Stimulated activated CD8-positive, alpha-beta memory T cell treated with anti-CD3 and anti-CD28 coated beads, Interleukin-7, amount 100 ng/mL, for 1 hour (primary cell): ENCODE data around the gene ARRDC2.

ENCODE experiments used
- DNase-seq, 2 donors: peaks; one replicate each; pipeline ENCODE4 v3.0.0-alpha.2; 2020; ENCODE audit warnings: low read depth in 2 of 2

The ARRDC2 gene

DNA sequence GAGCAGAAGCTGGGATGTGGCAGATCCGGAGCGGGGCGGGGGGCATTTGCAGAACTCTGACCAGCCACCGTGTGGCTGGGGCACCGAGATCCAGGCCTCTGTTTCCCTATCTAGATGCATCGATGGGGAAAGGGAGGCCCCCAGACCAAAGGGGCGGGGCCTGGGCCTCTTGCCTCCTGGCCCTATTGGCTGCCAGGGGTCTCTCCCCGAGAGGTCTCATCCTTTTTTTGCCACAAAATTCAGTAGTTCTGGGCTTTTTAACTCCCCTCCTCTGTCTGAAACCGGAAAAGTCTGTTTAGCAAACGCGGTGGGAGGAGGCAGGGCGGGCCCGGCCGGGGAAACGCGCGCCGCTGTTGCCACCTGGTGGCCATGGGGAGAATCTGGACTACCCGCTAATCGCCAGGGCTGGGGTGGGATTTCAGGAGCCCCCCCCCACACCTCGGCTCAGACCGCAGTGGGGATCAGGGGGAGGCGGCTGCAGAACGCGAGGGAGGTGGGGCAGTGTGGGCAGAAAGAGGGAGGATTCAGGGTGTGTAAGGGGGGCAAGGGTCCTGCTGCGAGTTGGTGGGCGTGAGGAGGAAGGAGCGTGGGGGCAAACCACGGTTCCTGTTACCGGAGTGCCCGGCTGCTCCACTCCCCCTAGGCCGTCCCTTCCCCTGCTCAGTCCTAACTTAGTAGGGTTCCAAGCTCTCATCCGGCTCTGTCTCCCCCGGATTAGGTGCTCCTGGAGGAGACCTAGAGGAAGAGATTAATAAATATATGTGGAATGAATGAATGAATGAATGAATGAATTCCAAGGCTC lies 50.4 kb downstream of the ARRDC2 start:
- peak; percentile 54 to 66 for DNase-seq

DNA sequence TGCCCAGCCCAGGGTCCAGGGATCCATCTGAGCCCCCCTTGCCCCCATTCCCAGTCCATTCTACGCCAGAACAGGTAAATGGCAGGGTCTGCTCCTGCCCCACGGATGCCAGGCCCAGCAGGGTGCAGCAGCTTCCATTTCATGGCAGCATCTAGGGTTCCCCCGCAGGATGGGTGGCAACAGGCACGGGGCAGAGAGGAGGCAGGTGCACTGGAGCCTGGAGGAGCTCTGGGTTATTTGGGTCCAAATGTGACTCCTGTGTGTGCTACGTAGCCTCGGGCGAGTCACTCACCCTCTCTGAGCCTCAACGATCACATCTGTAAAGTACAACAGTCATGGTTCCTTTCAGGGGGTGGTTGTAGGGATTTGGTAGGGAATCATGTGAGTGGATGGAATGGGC lies 51.3 kb downstream of the ARRDC2 start:
- DNase-seq = no peak

DNA sequence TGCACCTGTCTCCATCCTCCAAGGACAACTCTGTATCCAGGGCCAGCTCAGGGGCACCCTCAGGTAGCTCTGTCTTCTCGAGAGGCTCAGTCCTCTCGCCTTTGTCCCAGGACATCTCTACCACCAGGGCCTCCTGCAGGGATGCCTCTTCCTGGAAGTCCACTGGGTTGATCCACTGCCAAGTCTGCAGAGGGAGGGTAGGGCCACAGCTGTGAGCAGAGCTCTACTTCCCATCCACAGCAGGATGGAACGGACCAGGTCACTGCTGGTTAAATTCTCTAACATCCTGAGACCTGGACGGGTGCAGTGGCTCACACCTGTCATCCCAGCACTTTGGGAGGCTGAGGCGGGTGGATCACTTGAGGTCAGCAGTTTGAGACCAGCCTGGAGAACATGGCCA lies 51.9 kb downstream of the ARRDC2 start:
- no peak for DNase-seq

DNA sequence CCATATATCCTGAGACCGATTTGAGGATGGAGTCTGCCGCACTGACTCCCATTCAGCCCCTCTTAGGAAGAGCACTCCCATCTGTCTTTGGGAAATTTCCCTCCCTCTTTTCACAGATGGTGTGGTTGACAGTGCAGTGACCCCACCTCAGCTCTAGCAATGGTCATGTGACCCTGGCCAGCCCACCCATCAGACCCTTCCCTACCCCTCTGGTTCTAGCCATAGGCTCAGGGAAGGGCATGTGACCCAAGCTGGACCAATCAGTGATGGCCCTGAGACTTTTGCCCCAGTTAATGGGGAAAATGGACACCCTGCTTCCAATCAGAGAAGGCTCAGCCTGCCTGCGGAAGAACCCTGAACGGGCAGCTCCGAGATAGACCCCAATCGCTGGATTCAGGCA lies 52.5 kb downstream of the ARRDC2 start:
- no peak for DNase-seq

DNA sequence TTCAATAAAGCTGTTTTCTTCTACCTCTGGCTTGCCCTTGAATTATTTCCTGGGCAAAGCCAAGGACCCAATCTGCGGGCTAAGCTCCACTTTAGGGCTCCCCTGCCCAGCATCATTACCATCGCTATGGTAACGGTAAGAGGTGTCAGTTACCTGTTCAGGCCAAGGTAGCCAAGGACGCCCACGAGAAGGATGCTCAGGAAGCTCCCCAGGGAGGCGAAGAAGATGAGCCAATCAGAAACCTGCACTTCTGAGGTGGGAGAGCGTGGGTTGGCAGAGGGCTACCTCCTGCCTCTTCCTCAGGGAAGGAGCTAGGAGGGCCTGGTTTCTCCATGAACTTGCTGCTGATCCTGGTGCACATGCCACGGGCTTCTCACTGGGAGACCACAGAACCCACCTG lies 54.1 kb downstream of the ARRDC2 start:
- no peak for DNase-seq

DNA sequence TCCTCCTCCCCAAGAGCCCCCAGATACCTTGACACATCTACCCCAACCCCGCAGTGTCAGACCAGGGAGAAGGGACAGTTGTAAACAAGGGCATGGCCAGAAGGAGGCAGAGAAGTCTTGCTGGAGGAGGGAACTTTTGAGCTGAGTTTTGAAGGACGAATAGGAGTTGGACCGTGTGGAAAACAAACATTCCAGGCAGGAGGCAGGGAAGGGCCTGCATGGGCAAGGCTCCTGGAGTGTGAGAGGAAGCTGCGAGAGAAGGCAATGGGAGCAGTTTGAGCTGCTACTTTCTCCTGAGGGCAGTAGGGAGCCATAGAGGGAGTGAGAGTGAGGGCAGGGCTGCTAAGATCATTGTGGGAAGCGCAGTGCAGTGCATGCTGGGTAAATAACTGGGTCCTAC lies 55.5 kb downstream of the ARRDC2 start:
- DNase-seq = no peak
